ENCODE results near the gene PSG4. TPM values are rescaled to one million over a fixed set of nuclear protein-coding genes. Genes with fewer than 3 reads are reported as not detected.
"Not testable (repeated sequence)": the region's sequence is repeated elsewhere in the genome, so short reads cannot be mapped to it uniquely, and the experiment has no call there.

The PSG4 gene
- total RNA-seq, 2 experiments from 2014 or later = not detected

GRCh38 chr19:43192381-43193155 lies 12.9 kb downstream of the PSG4 start:
- DNase-seq; H3K4me1 Mint-ChIP-seq (ENCODE audit: low read depth); H3K9me3 Mint-ChIP-seq; H3K4me3 Mint-ChIP-seq; CTCF ChIA-PET; H3K36me3 Mint-ChIP-seq; intact Hi-C loops (cut with micrococcal nuclease); H3K27ac Mint-ChIP-seq; POLR2A ChIA-PET: not testable (repeated sequence)
- H3K27me3 Mint-ChIP-seq = peaks cover 11% of the 10 kb centered on the region

DNA sequence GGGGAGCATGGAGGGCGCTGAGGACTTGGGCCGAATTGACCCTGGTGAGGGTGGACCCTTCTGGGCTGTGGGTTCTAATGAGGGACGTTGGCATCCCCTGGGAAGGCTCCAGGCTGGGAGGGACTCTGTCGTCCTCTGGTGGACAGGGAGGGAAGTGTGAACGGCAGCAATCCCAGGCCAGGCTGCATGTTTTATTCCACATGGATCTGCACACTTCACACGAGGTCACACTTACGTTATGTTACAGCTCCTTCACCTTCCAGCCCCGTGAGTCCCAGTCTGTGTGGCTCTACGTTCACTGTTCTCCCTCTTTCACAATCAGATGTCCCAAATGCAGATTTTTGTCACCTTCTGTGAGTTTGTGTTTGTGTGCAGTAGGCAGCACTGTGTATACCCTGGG lies 17.3 kb downstream of the PSG4 start:
- CTCF ChIA-PET; DNase-seq; H3K9me3 Mint-ChIP-seq; H3K36me3 Mint-ChIP-seq; H3K27ac Mint-ChIP-seq; POLR2A ChIA-PET; intact Hi-C loops (cut with micrococcal nuclease); H3K4me1 Mint-ChIP-seq (ENCODE audit: low read depth); H3K4me3 Mint-ChIP-seq: not testable (repeated sequence)
- H3K27me3 Mint-ChIP-seq = peaks cover 12% of the 10 kb centered on the region

GRCh38 chr19:43186311-43186935 lies 19.0 kb downstream of the PSG4 start, which contains the start of gene PSG5:
Gene PSG5 (minus strand): TSS chr19:43186536. CDS start chr19:43186405, 131 bp downstream.
- H3K9me3 Mint-ChIP-seq; POLR2A ChIA-PET; H3K27ac Mint-ChIP-seq; H3K4me3 Mint-ChIP-seq; H3K4me1 Mint-ChIP-seq (ENCODE audit: low read depth); CTCF ChIA-PET; H3K36me3 Mint-ChIP-seq; DNase-seq; intact Hi-C loops (cut with micrococcal nuclease): not testable (repeated sequence)
- H3K27me3 Mint-ChIP-seq = peaks cover 12% of the 10 kb centered on the region

- CTCF ChIA-PET; POLR2A ChIA-PET; H3K36me3 Mint-ChIP-seq; H3K27me3 Mint-ChIP-seq; H3K4me3 Mint-ChIP-seq; intact Hi-C loops (cut with micrococcal nuclease); H3K27ac Mint-ChIP-seq; H3K9me3 Mint-ChIP-seq; H3K4me1 Mint-ChIP-seq (ENCODE audit: low read depth); DNase-seq: not testable (repeated sequence)
Observed at GRCh38 chr19:43181869-43182771, 23.3 kb downstream of the PSG4 start.

- H3K9me3 Mint-ChIP-seq; H3K27ac Mint-ChIP-seq; H3K36me3 Mint-ChIP-seq; CTCF ChIA-PET; intact Hi-C loops (cut with micrococcal nuclease); POLR2A ChIA-PET; H3K4me1 Mint-ChIP-seq (ENCODE audit: low read depth); H3K4me3 Mint-ChIP-seq; H3K27me3 Mint-ChIP-seq: not testable (repeated sequence)
- peak; percentile 22 for DNase-seq
Observed at GRCh38 chr19:43179569-43180147, 25.8 kb downstream of the PSG4 start.

DNA sequence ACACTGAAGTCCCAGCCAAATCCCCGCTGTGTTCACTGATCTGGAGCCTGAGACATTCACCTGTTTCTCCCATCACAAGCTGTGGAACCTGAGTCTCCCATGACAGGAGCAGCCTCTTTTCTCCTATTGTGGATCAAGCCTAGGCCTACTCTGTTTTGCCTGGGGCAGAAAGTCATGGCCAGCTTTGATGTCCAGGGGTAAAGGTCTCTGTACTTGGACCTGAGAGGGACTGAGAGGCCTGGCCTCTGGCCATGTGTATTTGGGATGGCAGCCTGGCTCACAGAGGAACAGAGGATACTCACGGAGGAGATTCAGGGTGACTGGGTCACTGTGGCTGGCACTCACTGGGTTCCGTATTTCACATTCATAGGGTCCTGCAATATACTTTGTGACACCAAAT lies 26.9 kb downstream of the PSG4 start:
- H3K9me3 Mint-ChIP-seq; H3K27me3 Mint-ChIP-seq; CTCF ChIA-PET; H3K36me3 Mint-ChIP-seq; intact Hi-C loops (cut with micrococcal nuclease); POLR2A ChIA-PET; DNase-seq; H3K4me1 Mint-ChIP-seq (ENCODE audit: low read depth); H3K27ac Mint-ChIP-seq; H3K4me3 Mint-ChIP-seq: not testable (repeated sequence)

- H3K27ac Mint-ChIP-seq; H3K4me3 Mint-ChIP-seq; intact Hi-C loops (cut with micrococcal nuclease); H3K4me1 Mint-ChIP-seq (ENCODE audit: low read depth); H3K9me3 Mint-ChIP-seq; DNase-seq; CTCF ChIA-PET; POLR2A ChIA-PET; H3K36me3 Mint-ChIP-seq: not testable (repeated sequence)
- H3K27me3 Mint-ChIP-seq = peaks cover 17% of the 10 kb centered on the region
Observed at GRCh38 chr19:43165906-43166305, 39.5 kb downstream of the PSG4 start.

DNA sequence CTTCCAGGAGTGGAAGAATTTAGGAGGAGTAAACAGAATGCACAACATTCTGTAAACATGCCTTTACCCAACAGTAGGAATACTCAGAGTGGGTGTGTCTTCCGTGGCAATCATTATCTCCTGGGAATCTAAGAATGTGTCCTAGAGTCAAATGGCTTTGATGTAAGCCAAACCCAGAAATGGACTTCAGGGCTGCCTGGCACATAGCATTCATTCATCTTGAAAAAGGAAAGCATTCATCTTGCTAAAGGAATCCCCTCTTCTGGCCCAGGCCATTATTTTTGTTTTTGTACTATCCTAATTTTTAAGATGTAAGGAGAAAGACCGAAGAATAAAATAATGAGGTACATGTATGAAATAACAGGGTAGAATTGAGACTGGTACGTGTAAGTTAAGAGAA lies 42.3 kb downstream of the PSG4 start:
- CTCF ChIA-PET; intact Hi-C loops (cut with micrococcal nuclease); H3K4me3 Mint-ChIP-seq; H3K9me3 Mint-ChIP-seq; H3K36me3 Mint-ChIP-seq; H3K27me3 Mint-ChIP-seq; H3K27ac Mint-ChIP-seq; H3K4me1 Mint-ChIP-seq (ENCODE audit: low read depth); POLR2A ChIA-PET; DNase-seq: not testable (repeated sequence)

DNA sequence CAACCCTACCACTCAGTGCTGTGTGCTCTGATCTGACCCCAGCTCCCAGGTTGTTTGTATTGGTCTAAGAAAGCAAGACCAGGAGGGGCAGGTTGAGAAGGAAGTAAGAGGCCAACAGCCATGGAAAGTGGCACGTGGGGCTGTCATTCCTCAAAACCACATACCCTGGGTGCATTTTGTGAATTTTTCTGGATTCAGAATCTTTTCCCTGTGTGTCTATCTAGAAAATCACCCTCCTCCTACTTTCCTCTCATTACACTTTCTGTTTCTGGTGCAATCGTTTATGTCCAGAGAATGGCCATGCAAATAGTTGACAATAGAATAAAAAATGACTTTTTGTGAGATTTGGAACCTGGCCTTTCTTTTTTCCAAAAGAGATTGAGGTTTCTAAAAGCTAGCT lies 43.2 kb downstream of the PSG4 start:
- H3K27me3 Mint-ChIP-seq; H3K36me3 Mint-ChIP-seq; H3K4me3 Mint-ChIP-seq; H3K4me1 Mint-ChIP-seq (ENCODE audit: low read depth); intact Hi-C loops (cut with micrococcal nuclease); CTCF ChIA-PET; H3K9me3 Mint-ChIP-seq; POLR2A ChIA-PET; DNase-seq; H3K27ac Mint-ChIP-seq: not testable (repeated sequence)

DNA sequence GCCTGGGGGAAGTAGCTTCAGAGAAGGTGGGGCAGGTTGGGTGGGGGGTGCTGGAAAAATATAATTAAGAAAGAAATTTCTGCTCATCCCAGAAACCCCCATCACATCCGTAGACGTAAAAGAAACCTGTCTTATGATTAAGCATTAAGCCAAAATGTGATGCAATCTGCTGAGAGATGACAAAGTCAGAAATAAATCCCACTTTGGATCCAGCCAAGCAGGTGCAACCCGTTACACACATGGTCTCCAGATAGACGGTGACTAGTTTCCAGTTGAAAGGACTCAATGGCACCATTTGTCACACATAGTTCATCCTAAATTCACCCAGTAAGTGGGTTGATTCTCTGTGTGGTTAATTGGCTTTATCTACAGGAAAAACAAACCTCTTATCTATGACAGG lies 53.2 kb downstream of the PSG4 start:
- Mint-ChIP-seq H3K27ac (no peak overlapping the region), H3K4me3 (no peak overlapping the region), H3K27me3 (peaks cover 6% of the 10 kb centered on the region), H3K4me1 (ENCODE audit: low read depth) (no peaks in the 10 kb centered on the region), H3K9me3 (peaks cover 3% of the 10 kb centered on the region), H3K36me3 (no peaks in the 10 kb centered on the region)
- CTCF ChIA-PET = no interaction called here
- intact Hi-C loops (cut with micrococcal nuclease) = no loop called here
- DNase-seq = no peak
- POLR2A ChIA-PET = no interaction called here

DNA sequence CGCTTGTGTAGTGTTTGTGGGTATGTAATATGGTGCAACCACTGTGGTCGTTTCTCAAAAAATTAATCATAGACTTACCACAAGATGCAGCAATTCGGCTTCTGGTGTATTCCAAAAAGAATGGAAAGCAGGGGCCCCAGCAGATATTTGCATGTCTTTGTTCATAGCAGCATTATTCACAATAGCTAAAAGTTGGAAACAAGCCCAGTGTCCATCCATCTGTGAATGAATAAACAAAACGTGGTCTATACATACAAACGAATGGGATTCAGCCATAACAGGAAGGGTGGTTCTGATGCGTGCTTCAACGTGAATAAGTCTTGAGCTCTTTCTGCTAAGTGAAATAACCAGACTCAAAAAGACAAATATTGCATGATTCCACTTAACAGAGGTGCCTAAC lies 55.6 kb downstream of the PSG4 start:
- H3K27ac Mint-ChIP-seq; H3K36me3 Mint-ChIP-seq; H3K4me1 Mint-ChIP-seq (ENCODE audit: low read depth); H3K4me3 Mint-ChIP-seq; CTCF ChIA-PET; intact Hi-C loops (cut with micrococcal nuclease); POLR2A ChIA-PET; H3K9me3 Mint-ChIP-seq; DNase-seq: not testable (repeated sequence)
- H3K27me3 Mint-ChIP-seq = peaks cover 12% of the 10 kb centered on the region

DNA sequence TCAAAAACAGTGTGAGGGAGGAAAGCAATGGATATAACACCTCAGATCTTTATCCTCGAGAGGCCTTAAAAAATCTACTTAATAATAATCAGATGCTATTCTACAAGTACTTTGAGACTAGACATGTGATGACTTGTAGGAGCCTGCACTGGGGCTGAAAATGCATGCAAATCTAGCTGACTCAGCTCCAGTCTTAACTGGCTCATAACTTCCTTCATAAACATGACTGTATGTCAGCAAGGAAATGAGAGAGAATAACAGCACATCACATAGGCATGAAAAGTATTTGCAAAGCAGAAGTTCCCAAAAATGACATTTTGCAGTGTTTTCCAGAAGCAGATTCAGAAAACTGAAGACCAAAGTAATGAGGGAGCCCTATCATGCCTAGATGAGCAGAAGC lies 57.2 kb downstream of the PSG4 start:
- Mint-ChIP-seq H3K27me3 (peaks cover 12% of the 10 kb centered on the region), H3K36me3 (no peaks in the 10 kb centered on the region), H3K27ac (no peak overlapping the region), H3K4me3 (no peak overlapping the region), H3K4me1 (ENCODE audit: low read depth) (no peaks in the 10 kb centered on the region), H3K9me3 (no peaks in the 10 kb centered on the region)
- CTCF ChIA-PET = no interaction called here
- POLR2A ChIA-PET = no interaction called here
- intact Hi-C loops (cut with micrococcal nuclease) = no loop called here
- no peak for DNase-seq

Measured in activated CD4-positive, alpha-beta memory T cell treated with anti-CD3 and anti-CD28 coated beads for 36 hours (primary cell).